NCI-H2081 treated with DMSO at 0.1 percent for 48 hours (cell line): Measurements from ENCODE around the gene HES7.
"Not testable (repeated sequence)": the region's sequence is repeated elsewhere in the genome, so short reads cannot be mapped to it uniquely, and the experiment has no call there.

Experiments used
- DNase-seq: peaks from one replicate; lab custom pipeline; 2025; lab: John Stamatoyannopoulos, UW

HES7 gene

DNA sequence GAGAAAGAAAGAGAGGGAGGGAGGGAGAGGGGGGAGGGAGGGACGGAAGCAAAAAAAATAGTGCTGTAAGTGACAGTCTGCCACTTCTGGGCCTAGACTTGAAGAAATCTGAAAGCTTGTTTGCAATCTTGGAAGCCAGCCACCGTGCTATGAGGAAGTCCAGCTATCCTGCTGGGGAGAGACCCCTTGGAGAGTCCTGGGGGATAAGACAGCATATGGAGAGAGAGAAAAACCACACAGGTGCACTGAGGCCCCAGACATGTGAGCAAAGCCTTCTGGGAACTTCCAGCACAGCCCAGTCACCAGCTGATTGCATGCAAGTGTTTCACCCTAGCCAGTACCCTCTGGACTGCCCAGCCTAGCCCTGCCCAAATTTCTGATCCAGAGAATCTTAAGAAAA, 23.8 kb downstream of the HES7 start:
- no peak for DNase-seq

GRCh38 chr17:8096541-8096940, 27.4 kb downstream of the HES7 start:
- DNase-seq, result no peak

GRCh38 chr17:8095361-8095760, 28.5 kb downstream of the HES7 start:
- no peak for DNase-seq

DNA sequence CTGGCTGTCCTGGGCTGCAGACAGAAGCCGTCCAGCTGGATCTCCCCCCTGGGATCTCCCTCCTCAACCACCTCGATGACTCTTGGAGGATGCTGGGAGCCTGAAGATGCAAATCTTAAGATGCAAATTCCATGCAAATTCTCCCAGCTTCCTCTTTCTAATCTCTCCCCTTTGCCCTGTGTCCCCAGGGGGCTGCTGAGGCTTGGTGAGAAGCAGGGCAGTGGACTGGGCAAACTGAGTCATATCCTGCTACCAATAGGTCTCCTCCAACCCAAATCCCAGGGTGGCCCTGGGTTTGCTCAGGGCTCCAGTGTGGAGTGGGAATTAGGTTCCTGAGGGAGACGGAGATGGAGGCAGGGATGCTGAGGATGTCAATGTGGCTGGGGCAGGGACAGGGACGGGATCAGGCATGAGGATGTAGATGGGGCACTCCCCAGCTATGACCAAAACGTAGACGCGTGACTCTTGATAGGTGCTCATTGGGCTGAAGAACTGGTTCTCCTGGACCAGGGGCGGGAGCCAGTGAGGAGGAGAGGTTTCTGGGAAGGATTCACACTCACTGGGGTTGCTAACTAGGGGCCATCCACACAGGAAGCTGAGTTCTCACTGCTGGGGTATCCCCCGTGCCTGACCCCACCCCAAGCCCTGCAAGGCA, 32.7 kb downstream of the HES7 start:
- DNase-seq, result no peak

DNA sequence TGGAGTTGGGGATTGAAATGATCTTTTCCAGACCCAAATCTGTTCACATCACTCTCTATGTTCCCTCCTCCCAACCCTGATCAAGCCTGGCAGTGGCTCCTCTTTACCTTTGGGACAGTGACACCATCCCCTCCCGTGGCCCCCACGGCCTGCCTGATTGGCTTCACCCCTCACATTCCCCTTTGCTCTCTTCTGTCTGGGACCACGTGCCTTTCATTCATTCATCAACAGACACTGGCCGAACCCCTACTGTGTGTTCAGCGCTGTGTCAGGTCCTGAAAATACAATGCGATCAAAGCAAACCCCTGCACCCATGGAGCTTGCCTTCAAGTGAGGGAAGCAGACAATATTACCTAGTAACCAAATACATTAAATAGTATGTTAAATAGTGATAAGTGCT, 34.2 kb downstream of the HES7 start:
- DNase-seq, result no peak

DNA sequence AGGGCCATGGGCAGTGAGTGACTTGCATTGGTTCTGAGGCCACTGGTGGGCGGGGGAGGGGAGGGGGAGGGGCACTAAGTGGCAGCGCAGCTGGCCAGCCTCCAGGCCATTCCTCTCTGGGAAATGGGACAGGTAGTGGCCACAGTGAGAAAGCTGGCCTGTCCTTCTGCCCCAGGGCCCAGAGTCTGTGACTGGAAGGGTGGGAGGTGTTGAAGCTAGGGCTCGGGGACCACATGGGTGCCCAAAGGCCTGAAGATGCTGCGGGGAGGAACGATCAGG, 36.0 kb downstream of the HES7 start:
- no peak for DNase-seq

DNA sequence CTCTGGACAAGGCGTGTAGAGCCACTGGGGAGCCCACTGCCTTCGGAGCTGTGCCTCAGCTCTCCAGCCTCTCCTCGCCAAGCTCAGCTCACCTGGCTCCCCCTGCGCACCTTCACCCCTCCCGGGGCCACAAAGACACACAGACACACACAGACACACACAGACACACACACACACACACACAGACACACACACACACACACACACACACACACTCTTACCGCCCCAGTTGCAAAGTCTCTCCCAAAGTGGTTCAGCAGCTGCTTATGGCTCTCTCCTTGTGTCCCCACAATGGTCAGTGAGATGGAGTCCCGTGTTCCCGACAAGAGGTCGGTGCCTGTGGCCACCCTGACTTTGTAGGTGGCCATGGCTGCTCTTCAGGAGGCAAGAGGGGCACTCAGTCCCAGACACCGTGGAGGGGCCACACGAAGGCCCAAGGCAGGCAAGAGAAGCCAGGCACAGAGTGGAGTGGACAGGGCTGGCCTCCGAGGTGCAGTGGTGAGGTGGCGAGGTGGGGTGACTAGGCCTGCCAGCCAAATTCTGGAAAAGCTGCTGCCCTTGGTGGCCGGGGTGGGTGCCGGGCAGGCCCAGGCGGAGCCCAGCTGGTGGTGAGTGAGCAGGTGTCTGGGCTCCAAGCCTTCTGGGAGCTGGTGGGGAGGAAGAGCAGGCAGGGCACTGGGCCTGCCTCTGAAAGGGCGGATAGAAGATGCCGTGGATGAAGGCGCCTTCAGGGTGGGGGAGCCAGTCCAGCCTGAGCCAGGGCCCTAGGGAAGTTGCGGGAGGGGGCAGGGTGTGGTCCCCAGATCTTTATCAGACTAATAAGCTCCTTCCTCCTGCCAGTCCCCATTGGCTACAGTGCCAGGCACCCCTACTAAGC, 36.6 kb downstream of the HES7 start, which contains the start of gene ALOX12B:
TSS of gene ALOX12B (minus strand) at position 642 of the 877 bp plus-strand sequence. CDS start at position 368, 274 bp downstream.
- no peak for DNase-seq

DNA sequence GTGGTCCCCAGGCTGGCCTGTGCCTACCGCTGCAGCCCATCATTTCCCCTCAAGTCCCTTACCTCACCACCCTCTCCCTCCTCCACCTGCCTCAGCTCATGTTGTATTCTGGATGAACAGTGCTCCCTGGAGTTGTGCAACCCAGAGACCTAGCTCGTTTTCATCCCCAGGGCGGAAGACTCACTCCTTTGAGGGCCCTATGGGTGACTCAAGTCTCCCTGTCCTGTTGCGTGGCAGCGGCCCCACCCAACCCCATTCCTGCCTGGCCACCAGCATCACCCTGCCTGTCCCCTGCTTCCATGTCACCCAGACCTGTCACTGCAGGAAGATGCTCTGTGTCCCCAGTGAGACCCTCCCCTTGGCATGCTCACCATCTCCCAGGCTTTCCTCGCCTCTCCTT, 39.7 kb downstream of the HES7 start:
- DNase-seq, result no peak

GRCh38 chr17:8082292-8082691, 41.6 kb downstream of the HES7 start:
- no peak for DNase-seq

DNA sequence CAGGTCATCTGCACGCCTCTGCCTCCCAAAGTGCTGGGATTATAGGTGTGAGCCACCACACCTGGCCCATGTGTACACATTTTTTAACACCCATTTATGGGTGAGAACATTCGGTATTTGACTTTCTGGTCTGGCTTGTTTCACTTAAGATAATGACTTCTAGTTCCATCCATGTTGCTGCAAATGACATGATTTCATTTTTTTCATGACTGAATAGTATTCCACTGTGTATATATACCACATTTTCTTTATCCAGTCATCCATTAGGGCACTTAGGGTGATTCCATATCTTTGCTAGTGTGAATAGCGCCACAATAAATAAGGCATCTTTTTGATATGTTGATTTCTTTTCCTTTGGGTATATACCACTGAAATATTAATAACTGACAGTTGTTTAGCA, 42.0 kb downstream of the HES7 start:
- DNase-seq, result no peak

DNA sequence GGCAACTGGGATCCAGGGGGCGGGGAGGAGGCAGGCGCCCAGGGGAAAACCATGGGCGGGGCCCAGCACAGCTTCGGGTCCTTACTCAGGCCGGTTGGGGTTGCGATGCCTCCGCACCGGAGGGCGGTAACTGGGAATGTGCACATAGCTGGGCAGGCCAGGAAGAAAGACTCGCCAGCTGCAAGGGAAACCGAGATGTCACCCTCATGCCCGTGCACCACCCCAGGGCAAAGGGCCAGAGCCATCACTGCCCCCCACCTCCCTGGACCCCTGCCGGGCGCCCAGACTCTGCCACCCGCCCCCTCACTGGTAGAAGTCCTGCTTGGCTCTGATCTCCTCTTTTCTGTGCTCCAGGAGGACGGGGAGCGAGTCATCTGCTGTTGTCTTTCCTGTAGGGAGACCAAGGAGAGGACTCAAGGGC, 43.1 kb downstream of the HES7 start:
- no peak for DNase-seq

GRCh38 chr17:8080208-8080798, 43.6 kb downstream of the HES7 start:
- DNase-seq, result no peak

DNA sequence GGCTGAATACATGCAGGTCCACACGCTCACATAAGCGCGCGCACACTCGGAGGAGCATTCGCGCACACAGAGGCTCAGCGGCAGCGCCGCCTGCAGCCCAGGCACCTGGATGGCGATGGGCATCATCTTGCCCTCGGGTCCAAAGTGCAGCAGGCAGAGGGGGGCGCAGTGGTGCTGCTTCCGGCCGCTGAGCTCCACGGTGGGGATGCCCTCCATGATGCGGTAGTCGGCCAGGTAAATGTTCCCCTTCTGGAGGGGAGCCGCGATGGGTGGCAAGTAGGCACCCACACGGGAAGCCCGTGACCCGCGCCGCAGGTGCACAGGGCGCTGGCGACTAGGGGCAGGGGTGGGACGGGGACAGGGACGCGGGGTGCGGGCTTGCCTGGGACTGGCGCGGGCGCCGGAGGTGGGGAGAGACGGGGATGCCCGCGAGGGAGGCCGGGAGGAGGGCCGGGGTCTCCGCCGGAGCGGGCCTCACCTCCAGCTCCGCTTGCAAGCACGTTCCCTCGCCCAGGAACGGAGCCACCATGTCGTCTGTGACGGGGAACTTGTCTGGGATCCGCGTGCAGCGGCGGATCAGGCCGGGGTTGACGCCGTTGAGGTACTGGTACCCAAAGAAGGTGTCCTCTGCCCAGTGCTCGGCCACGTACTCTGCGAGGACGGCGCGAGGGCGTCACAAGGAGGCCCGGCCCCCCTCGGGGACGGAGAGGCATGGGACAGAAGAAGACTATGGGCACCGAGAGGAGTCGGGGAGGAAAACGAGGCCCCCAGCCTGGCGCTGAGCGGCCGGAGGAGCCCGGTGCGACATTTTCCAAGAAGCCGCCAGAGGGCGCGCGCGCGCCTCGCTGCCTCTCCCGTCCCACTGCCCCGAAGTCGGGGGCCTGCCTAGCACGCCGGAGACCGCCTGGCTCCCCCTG, 44.4 kb downstream of the HES7 start:
- no peak for DNase-seq

- not testable (repeated sequence) for DNase-seq
These were observed 46.0 kb downstream of the HES7 start for GRCh38 chr17:8077939-8078338.

- DNase-seq, result no peak
These were observed 47.2 kb downstream of the HES7 start for GRCh38 chr17:8076502-8077266.

DNA sequence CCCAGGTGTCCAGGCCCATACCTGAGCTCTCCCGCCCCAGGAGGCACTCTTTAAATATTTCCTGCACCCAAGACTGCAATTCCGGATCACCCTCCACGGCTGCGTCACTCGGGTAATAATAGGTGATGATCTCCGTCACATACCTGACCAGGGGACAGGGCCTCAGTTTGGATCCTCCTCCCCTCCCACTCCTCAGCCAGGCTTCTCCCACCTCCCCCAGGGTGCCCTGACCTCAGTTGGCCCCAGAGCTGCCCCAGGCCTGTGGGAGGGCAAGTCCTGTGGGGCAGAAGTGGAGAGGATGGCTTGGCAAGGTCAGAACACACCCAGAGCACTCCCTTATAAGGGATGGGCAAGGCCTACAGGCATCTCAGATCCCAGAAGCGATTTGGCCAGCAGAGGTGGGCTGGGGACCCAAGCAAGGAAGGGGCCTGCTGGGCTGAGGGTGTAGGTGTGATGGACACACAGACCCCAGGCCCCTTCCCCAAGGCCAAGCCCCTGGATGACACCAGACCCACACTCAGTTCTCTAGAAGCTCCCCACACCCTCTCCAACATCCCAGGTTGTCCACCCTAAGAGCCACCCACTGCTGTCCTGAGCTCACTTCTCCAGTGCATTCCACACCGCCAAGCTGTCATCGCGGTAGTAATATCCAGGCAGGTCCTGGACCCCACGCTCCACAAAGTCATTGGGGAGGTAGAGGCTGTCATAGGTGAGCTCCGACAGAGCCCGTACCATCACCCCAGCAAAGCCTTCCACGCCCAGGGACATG, 48.1 kb downstream of the HES7 start:
- no peak for DNase-seq

DNA sequence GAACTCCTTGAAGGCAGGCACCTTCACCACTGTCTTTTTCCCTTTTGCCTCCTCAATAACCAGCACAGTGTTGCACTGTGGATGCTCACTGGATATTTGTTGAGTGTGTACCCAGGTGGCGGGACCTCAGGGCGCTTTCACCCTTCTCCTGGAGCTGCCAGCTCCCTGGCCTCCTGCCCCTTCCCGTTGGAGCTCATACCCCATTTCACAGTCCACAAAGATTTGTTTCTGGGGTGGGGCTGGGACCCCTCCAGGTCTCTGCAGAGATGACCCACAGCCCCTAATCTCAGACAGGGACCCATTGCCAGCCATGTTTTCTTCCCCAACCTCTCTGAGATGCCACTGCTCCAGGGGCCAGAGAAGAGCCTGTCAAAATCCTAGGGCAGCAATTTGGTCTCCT, 48.8 kb downstream of the HES7 start:
- no peak for DNase-seq

DNA sequence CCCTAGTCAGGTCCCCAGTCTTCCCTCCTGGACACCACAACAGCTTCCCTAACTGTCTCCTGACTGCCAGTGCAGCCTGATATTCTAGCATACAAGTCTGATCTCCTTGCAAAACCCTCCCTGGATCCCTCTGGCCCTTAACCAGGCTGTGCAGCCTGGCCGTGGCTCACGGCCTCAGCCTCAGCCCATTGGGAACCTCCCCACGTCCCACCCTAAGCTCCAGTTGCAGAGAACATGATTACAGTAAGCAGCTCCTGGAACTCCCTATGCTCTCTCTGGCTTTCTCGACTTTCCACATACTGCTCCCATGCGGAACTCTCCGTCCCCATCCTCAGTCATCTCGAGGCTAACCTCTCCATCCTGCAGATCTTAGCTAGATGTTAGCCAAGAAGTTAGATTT, 49.4 kb downstream of the HES7 start:
- DNase-seq, result no peak

- no peak for DNase-seq
These were observed 50.0 kb downstream of the HES7 start for GRCh38 chr17:8073627-8074484.
